OCI-LY1 (cell line): ENCODE data around the gene SELENOO.

Experiments used
- CTCF ChIP-seq: fragments of 200-600 bp; sonication (generic), shearing (Covaris generic); IDR thresholded peaks from 2 replicates; pipeline ENCODE4 v1.5.1; 2017; ENCODE audit warnings: mild to moderate bottlenecking, antibody characterized with exemption, low read length, moderate library complexity, mixed read lengths
- EZH2 ChIP-seq: fragments of 200-600 bp; sonication (generic), shearing (Covaris generic); IDR thresholded peaks from 2 replicates; pipeline ENCODE4 v1.8.0; 2017; ENCODE audit warnings: borderline replicate concordance, mixed run types, mild to moderate bottlenecking, antibody characterized with exemption, low read length, moderate library complexity, mixed read lengths

GRCh38 chr22:50243685-50244419 lies 43.0 kb downstream of the SELENOO start:
- no peak for TF ChIP-seq CTCF
- TF ChIP-seq EZH2 = no peak
